Effector memory CD8-positive, alpha-beta T cell (primary cell): ENCODE measurements around the gene FALEC.
"Not testable (repeated sequence)": the region's sequence is repeated elsewhere in the genome, so short reads cannot be mapped to it uniquely, and the experiment has no call there.

ENCODE experiments used
- ATAC-seq: fragments of 150-1000 bp; cut with Tn5 transposase; replicated peaks from 2 replicates; pipeline ENCODE4 v1.10.0; 2021; ENCODE audit warnings: mild to moderate bottlenecking, moderate library complexity
- DNase-seq, 3 experiments: peaks; one replicate each; pipeline ENCODE4 v3.0.0; 2021
- H3K27ac Mint-ChIP-seq, 2 donors: one replicate each; pipeline ENCODE4 v1.8.0; 2022; ENCODE audit warnings: mild to moderate bottlenecking in 2 of 2, mixed read lengths in 2 of 2, moderate library complexity in 2 of 2
- H3K27me3 Mint-ChIP-seq, 2 donors: one replicate each; pipeline ENCODE4 v1.8.0; 2022; ENCODE audit warnings: mixed read lengths in 2 of 2
- H3K36me3 Mint-ChIP-seq: one replicate; pipeline ENCODE4 v1.8.0; 2022; ENCODE audit warnings: mild to moderate bottlenecking, moderate library complexity, mixed read lengths; ENCODE audit not compliant: insufficient read depth
- H3K4me1 Mint-ChIP-seq, 2 donors: one replicate each; pipeline ENCODE4 v1.8.0; 2022; ENCODE audit warnings: low read depth in 2 of 2, mixed read lengths in 2 of 2
- H3K4me3 Mint-ChIP-seq, 2 donors: one replicate each; pipeline ENCODE4 v1.8.0; 2022; ENCODE audit warnings: mild to moderate bottlenecking in 2 of 2, mixed read lengths in 2 of 2, moderate library complexity in 2 of 2
- H3K9me3 Mint-ChIP-seq, 2 donors: one replicate each; pipeline ENCODE4 v1.8.0; 2022; ENCODE audit warnings: mixed read lengths in 2 of 2

The FALEC gene

DNA sequence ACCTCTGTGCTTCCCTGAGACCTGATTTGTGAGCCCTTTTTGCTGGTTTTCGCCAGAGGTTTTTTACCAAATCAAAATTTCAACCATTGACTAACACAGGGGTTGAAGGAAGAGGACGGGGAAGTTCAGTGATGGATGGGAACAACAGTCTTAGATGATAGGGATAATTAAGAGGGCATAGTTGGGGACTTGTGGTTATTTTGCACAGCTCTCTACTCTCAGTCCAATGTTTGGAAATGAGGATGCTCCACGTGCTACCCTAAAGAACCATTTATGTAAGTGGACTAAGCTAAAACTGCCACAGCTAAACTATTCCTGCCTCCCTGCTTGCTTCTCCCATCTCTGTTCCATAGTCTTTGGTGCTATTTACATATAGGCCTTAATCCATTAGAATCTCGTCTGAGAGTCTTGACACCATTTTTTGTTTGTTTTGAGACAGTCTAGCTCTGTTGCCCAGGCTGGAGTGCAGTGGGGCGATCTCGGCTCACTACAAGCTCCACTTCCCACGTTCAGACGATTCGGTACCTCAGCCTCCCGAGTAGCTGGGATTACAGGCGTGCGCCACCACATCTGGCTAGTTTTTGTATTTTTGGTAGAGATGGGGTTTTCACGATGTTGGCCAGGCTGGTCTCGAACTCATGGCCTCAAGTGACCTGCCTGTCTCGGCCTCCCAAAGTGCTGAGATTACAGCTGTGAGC is 64.5 kb downstream of the FALEC start:
- H3K4me1 Mint-ChIP-seq = peaks cover 23 to 43% of the 10 kb centered on the region in 2 donors
- DNase-seq (no peak), ATAC-seq (no peak)
- H3K9me3 Mint-ChIP-seq = no peaks in the 10 kb centered on the region
- H3K27me3 Mint-ChIP-seq = no peaks in the 10 kb centered on the region
- H3K36me3 Mint-ChIP-seq = peaks cover 56% of the 10 kb centered on the region
- peak overlapping the region; percentile 88 to 99 for H3K4me3 Mint-ChIP-seq
- H3K27ac Mint-ChIP-seq = peak overlapping the region; percentile 98 to 99

DNA sequence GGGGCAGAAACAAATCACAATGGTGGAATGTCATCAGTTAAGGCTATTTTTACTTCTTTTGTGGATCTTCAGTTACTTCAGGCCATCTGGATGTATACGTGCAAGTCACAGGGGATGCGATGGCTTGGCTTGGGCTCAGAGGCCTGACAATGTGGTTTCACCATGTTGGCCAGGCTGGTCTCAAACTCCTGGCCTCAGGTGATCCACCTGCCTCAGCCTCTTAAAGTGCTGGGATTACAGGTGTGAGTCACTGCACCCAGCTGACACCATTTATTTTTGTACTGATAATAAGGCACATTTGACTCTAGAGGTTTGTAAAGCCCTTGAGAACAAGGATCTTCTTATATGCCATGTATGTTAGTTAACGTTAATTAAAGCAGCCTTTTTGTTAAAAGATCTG is 65.4 kb downstream of the FALEC start:
- DNase-seq, H3K27me3 Mint-ChIP-seq, ATAC-seq, H3K9me3 Mint-ChIP-seq: not testable (repeated sequence)
- peaks cover 47% of the 10 kb centered on the region for H3K36me3 Mint-ChIP-seq
- H3K4me1 Mint-ChIP-seq = peaks cover 16 to 34% of the 10 kb centered on the region in 2 donors
- H3K27ac Mint-ChIP-seq = peak overlapping the region in 1 of 2 donors; percentile 99
- peak overlapping the region; percentile 88 to 99 for H3K4me3 Mint-ChIP-seq

DNA sequence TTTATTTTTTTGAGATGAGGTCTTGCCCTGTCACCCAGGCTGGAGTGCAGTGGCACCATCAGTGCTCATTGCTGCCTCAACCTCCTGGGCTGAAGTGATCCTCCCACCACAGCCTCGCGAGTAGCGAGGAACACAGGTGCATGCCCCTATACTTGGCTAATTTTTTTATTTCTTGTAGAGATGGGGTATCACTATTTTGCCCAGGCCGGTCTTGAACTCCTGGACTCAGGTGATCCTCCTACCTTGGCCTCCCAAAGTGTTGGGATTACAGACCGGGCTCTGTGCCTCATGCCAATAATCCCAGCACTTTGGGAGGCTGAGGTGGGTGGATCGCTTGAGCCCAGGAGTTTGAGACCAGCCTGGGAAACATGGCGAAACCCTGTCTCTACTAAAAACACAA is 65.9 kb downstream of the FALEC start:
- not testable (repeated sequence) for DNase-seq, H3K9me3 Mint-ChIP-seq, H3K4me3 Mint-ChIP-seq, H3K27me3 Mint-ChIP-seq, ATAC-seq, H3K27ac Mint-ChIP-seq
- Mint-ChIP-seq H3K36me3 (peaks cover 43% of the 10 kb centered on the region), H3K4me1 (peaks cover 12 to 30% of the 10 kb centered on the region in 2 donors)

DNA sequence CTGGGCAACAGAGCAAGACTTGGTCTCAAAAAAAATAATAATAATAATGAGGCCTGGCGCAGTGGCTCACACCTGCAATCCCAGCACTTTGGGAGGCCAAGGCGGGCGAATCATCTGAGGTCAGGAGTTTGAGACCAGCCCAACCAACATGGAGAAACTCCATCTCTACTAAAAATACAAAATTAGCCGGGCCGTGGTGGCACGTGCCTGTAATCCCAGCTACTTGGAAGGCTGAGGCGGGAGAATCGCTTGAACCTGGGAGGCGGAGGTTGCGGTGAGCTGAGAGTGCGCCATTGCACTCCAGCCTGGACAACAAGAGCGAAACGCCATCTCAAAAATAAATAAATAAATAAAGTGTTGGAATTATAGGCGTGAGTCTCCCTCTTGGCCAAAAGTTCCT is 66.4 kb downstream of the FALEC start:
- not testable (repeated sequence) for DNase-seq, ATAC-seq, H3K4me3 Mint-ChIP-seq, H3K27me3 Mint-ChIP-seq, H3K9me3 Mint-ChIP-seq
- peaks cover 37% of the 10 kb centered on the region for H3K36me3 Mint-ChIP-seq
- H3K4me1 Mint-ChIP-seq = peaks cover 11 to 27% of the 10 kb centered on the region in 2 donors
- H3K27ac Mint-ChIP-seq = peak overlapping the region in 1 of 2 donors; percentile 36

DNA sequence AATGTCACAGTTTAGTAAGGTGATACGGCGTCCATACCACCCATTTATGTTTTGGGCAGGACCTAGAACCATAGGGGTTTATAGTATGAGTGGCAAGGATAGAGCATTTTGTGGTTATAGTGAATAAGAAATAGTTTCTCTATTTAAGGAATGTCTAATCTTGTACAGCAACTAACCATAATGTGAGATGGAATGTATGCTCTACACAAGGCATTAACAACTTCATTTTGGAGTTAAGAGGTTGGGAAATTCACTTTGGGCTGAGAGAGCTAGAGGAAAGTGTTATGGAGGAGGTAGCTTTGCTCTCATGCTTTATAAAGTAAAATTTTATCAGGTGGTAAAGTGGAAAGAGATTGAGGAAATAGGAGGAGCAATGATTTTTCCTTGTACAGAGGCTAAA is 66.8 kb downstream of the FALEC start:
- ATAC-seq (no peak), DNase-seq (no peak)
- Mint-ChIP-seq H3K36me3 (peaks cover 33% of the 10 kb centered on the region), H3K27ac (peak overlapping the region in 1 of 2 donors; percentile 36), H3K9me3 (no peaks in the 10 kb centered on the region), H3K4me1 (peaks cover 10 to 23% of the 10 kb centered on the region in 2 donors), H3K4me3 (no peak overlapping the region), H3K27me3 (no peaks in the 10 kb centered on the region)
